Upper lobe of left lung (tissue), 6 donors: ENCODE results near the gene BRAF. TPM values are rescaled to one million over a fixed set of nuclear protein-coding genes. Genes with fewer than 3 reads are reported as not detected.

Experiments used
- ATAC-seq, 2 donors: fragments of 200-7000 bp; cut with Tn5 transposase; one replicate each; pipeline ENCODE4 v1.9.1; 2022; ENCODE audit warnings: mild to moderate bottlenecking in 2 of 2, moderate library complexity in 2 of 2; ENCODE audit not compliant: low FRiP score in 2 of 2
- DNase-seq, 2 donors: peaks; one replicate each; pipeline ENCODE4 v3.0.0-alpha.2; 2019 to 2020
- H3K27ac ChIP-seq, 4 donors: fragments of 200-600 bp; sonication (generic); one replicate each; pipeline ENCODE4 v1.5.1; 2016 to 2019
- H3K27me3 ChIP-seq, 4 donors: fragments of 200-600 bp; sonication (generic); one replicate each; pipeline ENCODE4 v1.5.1; 2017 to 2019
- H3K36me3 ChIP-seq, 4 donors: fragments of 200-600 bp; sonication (generic); one replicate each; pipeline ENCODE4 v1.5.1; 2016 to 2019
- H3K4me1 ChIP-seq, 4 donors: fragments of 200-600 bp; sonication (generic); one replicate each; pipeline ENCODE4 v1.5.1; 2018 to 2019
- H3K4me3 ChIP-seq, 4 donors: fragments of 200-600 bp; sonication (generic); one replicate each; pipeline ENCODE4 v1.5.1; 2017 to 2019; ENCODE audit warnings: mild to moderate bottlenecking in 2 of 4, moderate library complexity in 1 of 4
- H3K9me3 ChIP-seq, 4 donors: fragments of 200-600 bp; sonication (generic); one replicate each; pipeline ENCODE4 v1.5.1; 2018 to 2019
- CTCF ChIP-seq, 6 experiments: fragments of 450-650 bp in 4 of 6; fragments of 200-600 bp in 2 of 6; sonication (generic) in 2 of 6; IDR thresholded peaks; one replicate each; pipeline ENCODE4 v1.5.1; 2016 to 2019; ENCODE audit warnings: antibody characterized with exemption in 6 of 6
- EP300 ChIP-seq, 4 donors: sonication (generic); formaldehyde crosslinking; IDR thresholded peaks; one replicate each; pipeline ENCODE4 v1.5.1; 2017; ENCODE audit warnings: antibody characterized with exemption in 4 of 4, control low read depth in 2 of 4
- POLR2A ChIP-seq, 4 donors: fragments of 450-650 bp; IDR thresholded peaks; one replicate each; pipeline ENCODE4 v1.5.1; 2016 to 2017; ENCODE audit warnings: antibody characterized with exemption in 4 of 4, mild to moderate bottlenecking in 2 of 4
- POLR2AphosphoS5 ChIP-seq, 2 donors: sonication (generic); formaldehyde crosslinking; IDR thresholded peaks; one replicate each; pipeline ENCODE4 v1.5.1; 2017; ENCODE audit warnings: antibody characterized with exemption in 2 of 2
- WGBS, 2 donors: methylation state at CpG; one replicate each; pipeline ENCODE4 v1.1.5; 2017 to 2018; 5-methylcytosine and 5-hydroxymethylcytosine counted together
- total RNA-seq, 6 donors: library from RNA; depleted of rRNA in 4 of 6; stranded (reverse); fragments of >200 nt in 4 of 6; gene quantifications; one replicate each; pipeline versions ENCODE4 v1.1.0 to v1.2.1, GENCODE V29; 2016 to 2021
- donor health status: DM: no; HTN: no; CAD: no; lungs with moderate emphysema.
- donor health status: DM: no; HTN: yes; CAD: no; lungs with severe emphysema.

The BRAF gene
- total RNA-seq, 6 donors from 2014 or later = 31.1 to 106 (median 46.0) TPM

GRCh38 chr7:140877249-140877524 lies 47.5 kb downstream of the BRAF start:
- Histone ChIP-seq H3K36me3 (no peaks in the 10 kb centered on the region), H3K27ac (no peak overlapping the region), H3K4me3 (no peak overlapping the region), H3K27me3 (no peaks in the 10 kb centered on the region), H3K4me1 (peaks cover 0 to 23% (median 6%) of the 10 kb centered on the region in 4 donors), H3K9me3 (no peaks in the 10 kb centered on the region)
- DNase-seq = no peak
- ATAC-seq = no peak
- TF ChIP-seq EP300 (IDR thresholded peaks at IDR 0.05) = no peak
- WGBS, 2 donors = 100% methylated on average over 1 of the region's 1 CpG

DNA sequence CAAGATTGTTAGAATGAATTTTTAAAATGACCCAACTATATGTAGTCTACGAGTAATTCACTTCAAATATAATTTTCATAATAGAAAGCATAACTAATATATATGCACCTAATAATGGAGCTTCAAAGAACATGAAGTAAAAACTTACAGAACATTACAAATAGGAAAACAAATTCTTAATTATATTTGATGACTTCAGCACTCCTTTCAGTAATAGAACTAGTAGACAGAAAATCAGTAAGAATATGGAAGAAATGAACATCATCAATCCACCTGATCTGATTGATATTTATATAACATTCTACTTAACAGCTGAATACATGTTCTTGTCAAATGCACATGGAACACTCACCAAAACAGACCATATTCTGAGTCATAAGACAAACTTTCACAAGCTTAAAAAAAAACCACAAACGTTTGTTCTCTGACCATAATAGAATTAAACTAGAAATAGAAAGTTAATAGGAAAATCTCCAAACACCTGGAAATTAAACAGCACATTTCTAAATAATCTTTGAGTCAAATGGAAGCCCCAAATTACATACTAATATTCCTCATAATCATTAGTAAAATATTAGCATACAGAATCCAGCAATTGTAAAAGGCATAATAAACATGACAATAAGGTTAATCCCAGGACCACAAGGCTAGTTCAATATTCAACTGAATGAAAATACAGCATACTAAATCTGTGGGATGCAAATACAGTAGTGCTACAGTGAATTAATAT lies 48.0 kb downstream of the BRAF start:
- Histone ChIP-seq H3K4me3 (no peak overlapping the region), H3K9me3 (no peaks in the 10 kb centered on the region), H3K27ac (no peak overlapping the region), H3K4me1 (peaks cover 0 to 24% (median 6%) of the 10 kb centered on the region in 4 donors), H3K27me3 (no peaks in the 10 kb centered on the region), H3K36me3 (no peaks in the 10 kb centered on the region)
- no peak for ATAC-seq
- TF ChIP-seq POLR2A (IDR thresholded peaks at IDR 0.05) (no peak), EP300 (IDR thresholded peaks at IDR 0.05) (no peak), CTCF (IDR thresholded peaks at IDR 0.05) (no peak), POLR2AphosphoS5 (IDR thresholded peaks at IDR 0.05) (no peak)
- DNase-seq = no peak
- 52 to 57% methylated on average over 2 of the region's 2 CpGs for WGBS, 2 donors

- no peaks in the 10 kb centered on the region for H3K9me3 ChIP-seq
Observed at GRCh38 chr7:140873434-140873833, 51.3 kb downstream of the BRAF start.

DNA sequence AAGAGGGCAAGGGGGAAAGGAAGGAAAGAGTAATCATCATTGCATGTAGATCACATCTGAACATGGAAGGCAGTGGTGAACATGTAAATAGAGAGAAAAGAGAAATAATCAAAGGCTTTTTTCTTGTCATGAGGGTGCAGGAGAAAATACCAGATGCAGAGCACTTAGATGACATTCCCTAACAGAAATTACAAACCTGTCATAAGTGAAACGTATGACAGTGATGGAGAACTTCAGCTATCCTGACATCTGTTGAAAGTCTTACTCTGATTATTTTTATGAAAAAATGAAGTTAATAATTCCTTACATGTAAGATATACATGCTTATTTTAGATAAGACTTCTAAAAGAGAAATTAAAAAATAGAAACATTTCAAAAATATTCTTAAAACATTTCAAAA lies 54.7 kb downstream of the BRAF start:
- Histone ChIP-seq H3K4me3 (no peak overlapping the region), H3K36me3 (no peaks in the 10 kb centered on the region), H3K9me3 (no peaks in the 10 kb centered on the region), H3K4me1 (peaks cover 4 to 20% (median 8%) of the 10 kb centered on the region in 4 donors), H3K27me3 (no peaks in the 10 kb centered on the region), H3K27ac (no peak overlapping the region)
- TF ChIP-seq POLR2A (IDR thresholded peaks at IDR 0.05) (no peak), POLR2AphosphoS5 (IDR thresholded peaks at IDR 0.05) (no peak), EP300 (IDR thresholded peaks at IDR 0.05) (no peak), CTCF (IDR thresholded peaks at IDR 0.05) (no peak)
- no peak for ATAC-seq
- 53 to 54% methylated on average over 1 of the region's 1 CpG for WGBS, 2 donors
- no peak for DNase-seq

More at GRCh38 chr7:140873434-140873833, 51.3 kb downstream of the BRAF start:
- Histone ChIP-seq H3K4me3 (no peak overlapping the region), H3K4me1 (peaks cover 4 to 34% (median 12%) of the 10 kb centered on the region in 4 donors), H3K36me3 (no peaks in the 10 kb centered on the region), H3K27ac (no peak overlapping the region), H3K27me3 (no peaks in the 10 kb centered on the region)
- TF ChIP-seq EP300 (IDR thresholded peaks at IDR 0.05) (no peak), POLR2A (IDR thresholded peaks at IDR 0.05) (no peak), POLR2AphosphoS5 (IDR thresholded peaks at IDR 0.05) (no peak)
- WGBS, 2 donors = 83 to 96% methylated on average over 4 of the region's 4 CpGs
- DNase-seq = no peak
- ATAC-seq = no peak

- ATAC-seq (no peak), DNase-seq (no peak)
- Histone ChIP-seq H3K9me3 (no peaks in the 10 kb centered on the region), H3K27ac (no peak overlapping the region), H3K4me1 (peaks cover 4 to 20% (median 8%) of the 10 kb centered on the region in 4 donors), H3K27me3 (no peaks in the 10 kb centered on the region), H3K4me3 (no peak overlapping the region), H3K36me3 (no peaks in the 10 kb centered on the region)
- 91 to 98% methylated on average over 8 of the region's 8 CpGs for WGBS, 2 donors
- TF ChIP-seq POLR2AphosphoS5 (IDR thresholded peaks at IDR 0.05) = no peak
- no peak for TF ChIP-seq POLR2A (IDR thresholded peaks at IDR 0.05)
- no peak for TF ChIP-seq EP300 (IDR thresholded peaks at IDR 0.05)
- no peak for TF ChIP-seq CTCF (IDR thresholded peaks at IDR 0.05)
Observed at GRCh38 chr7:140869430-140869829, 55.3 kb downstream of the BRAF start.
